ENCODE measurements around the gene STRBP.
"Not testable (repeated sequence)": the region's sequence is repeated elsewhere in the genome, so short reads cannot be mapped to it uniquely, and the experiment has no call there.

STRBP gene

DNA sequence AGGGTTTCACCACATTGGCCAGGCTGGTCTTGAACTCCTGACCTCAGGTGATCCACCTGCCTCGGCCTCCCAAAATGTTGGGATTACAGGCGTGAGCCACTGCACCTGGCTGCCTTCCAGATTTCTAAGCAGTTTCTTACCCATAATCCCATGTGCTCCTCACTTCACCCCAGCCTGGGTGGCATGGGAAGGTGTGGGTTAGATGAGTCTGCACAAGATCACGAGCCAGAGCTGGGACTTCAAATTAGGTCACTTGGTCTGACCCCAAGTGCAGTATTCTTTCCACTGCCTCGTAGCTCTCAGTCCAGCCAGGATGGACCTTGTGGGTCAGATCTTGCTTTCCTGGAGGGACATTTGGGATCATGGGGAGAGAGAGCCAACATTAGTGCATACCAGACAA lies 37.5 kb upstream of the STRBP start:
- no peaks in the 10 kb centered on the region for H3K9me3 ChIP-seq (ENCODE audit: control insufficient read depth, low read length)
- H3K27ac ChIP-seq: peak overlapping the region; percentile 90
- no peaks in the 10 kb centered on the region for H3K27me3 ChIP-seq (ENCODE audit: control insufficient read depth, insufficient read depth, low read length)
- no peaks in the 10 kb centered on the region for H3K36me3 ChIP-seq (ENCODE audit: control insufficient read depth, insufficient read depth, low read length)
- no peak overlapping the region for H2AFZ ChIP-seq
- H3K79me2 ChIP-seq: no peaks in the 10 kb centered on the region
- TF ChIP-seq, protein P1, sequence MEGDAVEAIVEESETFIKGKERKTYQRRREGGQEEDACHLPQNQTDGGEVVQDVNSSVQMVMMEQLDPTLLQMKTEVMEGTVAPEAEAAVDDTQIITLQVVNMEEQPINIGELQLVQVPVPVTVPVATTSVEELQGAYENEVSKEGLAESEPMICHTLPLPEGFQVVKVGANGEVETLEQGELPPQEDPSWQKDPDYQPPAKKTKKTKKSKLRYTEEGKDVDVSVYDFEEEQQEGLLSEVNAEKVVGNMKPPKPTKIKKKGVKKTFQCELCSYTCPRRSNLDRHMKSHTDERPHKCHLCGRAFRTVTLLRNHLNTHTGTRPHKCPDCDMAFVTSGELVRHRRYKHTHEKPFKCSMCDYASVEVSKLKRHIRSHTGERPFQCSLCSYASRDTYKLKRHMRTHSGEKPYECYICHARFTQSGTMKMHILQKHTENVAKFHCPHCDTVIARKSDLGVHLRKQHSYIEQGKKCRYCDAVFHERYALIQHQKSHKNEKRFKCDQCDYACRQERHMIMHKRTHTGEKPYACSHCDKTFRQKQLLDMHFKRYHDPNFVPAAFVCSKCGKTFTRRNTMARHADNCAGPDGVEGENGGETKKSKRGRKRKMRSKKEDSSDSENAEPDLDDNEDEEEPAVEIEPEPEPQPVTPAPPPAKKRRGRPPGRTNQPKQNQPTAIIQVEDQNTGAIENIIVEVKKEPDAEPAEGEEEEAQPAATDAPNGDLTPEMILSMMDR (IDR thresholded peaks at IDR 0.05): no peak
- no peak overlapping the region for H3K4me2 ChIP-seq (ENCODE audit: low read length)
- peaks cover 25% of the 10 kb centered on the region for H3K4me1 ChIP-seq
- no peak overlapping the region for H3K9ac ChIP-seq
- H3K4me3 ChIP-seq (ENCODE audit: low read depth, low read length): no peak overlapping the region

DNA sequence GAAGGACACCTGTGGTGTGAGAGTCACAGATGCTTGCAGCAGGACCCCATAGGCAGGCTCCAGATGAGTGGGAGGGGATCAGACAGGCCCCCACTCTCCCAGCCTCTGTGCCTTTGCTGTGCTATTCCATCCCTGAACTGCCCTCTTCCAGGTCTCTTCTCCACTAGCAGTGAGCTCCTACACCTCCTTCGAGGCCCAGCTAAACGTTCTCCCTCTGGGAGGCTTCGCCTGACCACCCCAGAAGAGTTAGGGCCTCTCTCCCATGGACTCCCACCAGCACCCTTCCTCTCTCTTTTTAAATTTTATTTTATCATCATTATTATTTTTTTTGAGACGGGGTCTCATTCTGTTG lies 35.9 kb upstream of the STRBP start:
- no peaks in the 10 kb centered on the region for H3K9me3 ChIP-seq (ENCODE audit: control insufficient read depth, low read length)
- H3K27ac ChIP-seq: no peak overlapping the region
- no peak overlapping the region for H3K4me2 ChIP-seq (ENCODE audit: low read length)
- H3K27me3 ChIP-seq (ENCODE audit: control insufficient read depth, insufficient read depth, low read length): no peaks in the 10 kb centered on the region
- H3K36me3 ChIP-seq (ENCODE audit: control insufficient read depth, insufficient read depth, low read length): no peaks in the 10 kb centered on the region
- H3K4me1 ChIP-seq: peaks cover 28% of the 10 kb centered on the region
- TF ChIP-seq, protein P1 (IDR thresholded peaks at IDR 0.05): no peak
- no peak overlapping the region for H3K9ac ChIP-seq
- H3K79me2 ChIP-seq: no peaks in the 10 kb centered on the region
- H3K4me3 ChIP-seq (ENCODE audit: low read depth, low read length): no peak overlapping the region
- no peak overlapping the region for H2AFZ ChIP-seq

DNA sequence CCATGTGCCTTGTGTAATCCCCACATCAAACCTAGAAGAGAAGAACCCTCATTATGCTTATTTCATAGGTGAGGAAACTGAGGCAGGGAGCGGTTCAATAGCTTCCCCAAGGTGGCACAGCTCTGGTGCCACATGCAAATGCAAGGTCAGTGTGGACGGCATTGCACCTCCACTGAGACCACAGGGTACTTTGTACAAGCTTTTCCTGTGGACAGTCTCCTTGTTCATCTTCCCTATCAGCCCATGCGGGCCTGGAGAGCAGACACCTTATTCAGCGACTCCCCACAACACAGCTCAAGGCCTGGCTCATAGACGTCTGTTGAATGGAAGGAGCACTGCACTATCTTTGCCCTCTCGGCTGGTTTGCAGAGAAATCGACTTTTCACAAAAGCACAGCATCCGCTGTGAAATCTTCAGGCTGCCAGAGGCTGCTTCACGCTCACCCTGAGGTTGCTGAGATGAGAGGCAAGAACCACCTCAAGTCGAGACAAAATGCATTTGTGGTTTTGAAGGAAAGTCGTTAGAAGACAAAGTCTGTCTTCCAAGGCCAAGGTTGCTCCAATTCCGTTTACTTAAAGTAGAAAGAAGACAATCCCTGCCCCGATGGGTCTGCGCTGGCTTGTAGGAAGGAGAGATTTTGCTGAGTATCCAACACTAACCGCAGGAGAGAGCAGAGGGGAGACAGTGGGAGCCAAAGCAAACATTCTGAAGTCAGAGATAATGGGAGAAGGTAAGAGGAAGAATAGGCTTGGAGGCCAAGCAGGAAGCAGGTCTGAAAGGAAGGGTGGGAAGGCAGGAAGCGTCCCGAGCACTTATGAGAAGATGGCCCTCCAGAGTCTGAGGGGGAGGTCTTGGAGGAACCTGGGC lies 34.2 kb upstream of the STRBP start:
- TF ChIP-seq, protein P1 (IDR thresholded peaks at IDR 0.05): no peak
- Histone ChIP-seq H3K79me2 (no peaks in the 10 kb centered on the region), H3K4me2 (ENCODE audit: low read length) (no peak overlapping the region), H3K9me3 (ENCODE audit: control insufficient read depth, low read length) (no peaks in the 10 kb centered on the region), H3K9ac (no peak overlapping the region), H3K36me3 (ENCODE audit: control insufficient read depth, insufficient read depth, low read length) (no peaks in the 10 kb centered on the region), H3K4me3 (ENCODE audit: low read depth, low read length) (no peak overlapping the region), H2AFZ (no peak overlapping the region), H3K27ac (no peak overlapping the region), H3K27me3 (ENCODE audit: control insufficient read depth, insufficient read depth, low read length) (no peaks in the 10 kb centered on the region), H3K4me1 (peaks cover 24% of the 10 kb centered on the region)

DNA sequence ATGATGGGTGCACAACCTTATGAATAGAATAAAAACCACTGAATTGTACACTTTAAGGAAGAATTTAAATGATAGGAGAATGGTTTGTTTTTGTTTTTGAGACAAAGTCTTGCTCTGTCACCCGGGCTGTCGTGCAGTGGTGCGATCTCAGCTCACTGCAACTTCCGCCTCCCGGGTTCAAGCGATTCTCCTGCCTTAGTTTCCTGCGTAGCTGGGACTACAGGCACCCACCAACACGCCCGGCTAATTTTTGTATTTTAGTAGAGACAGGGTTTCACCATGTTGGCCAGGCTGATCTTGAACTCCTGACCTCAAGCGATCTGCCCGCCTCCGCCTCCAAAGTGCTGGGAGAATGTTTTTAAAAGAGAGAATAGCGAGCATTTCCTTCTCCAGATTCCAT lies 33.5 kb upstream of the STRBP start:
- H3K4me1 ChIP-seq: peaks cover 22% of the 10 kb centered on the region
- not testable (repeated sequence) for H3K4me2 ChIP-seq (ENCODE audit: low read length); H3K27me3 ChIP-seq (ENCODE audit: control insufficient read depth, insufficient read depth, low read length); H3K36me3 ChIP-seq (ENCODE audit: control insufficient read depth, insufficient read depth, low read length); H3K9me3 ChIP-seq (ENCODE audit: control insufficient read depth, low read length); H2AFZ ChIP-seq; H3K9ac ChIP-seq; H3K27ac ChIP-seq; H3K4me3 ChIP-seq (ENCODE audit: low read depth, low read length); H3K79me2 ChIP-seq

DNA sequence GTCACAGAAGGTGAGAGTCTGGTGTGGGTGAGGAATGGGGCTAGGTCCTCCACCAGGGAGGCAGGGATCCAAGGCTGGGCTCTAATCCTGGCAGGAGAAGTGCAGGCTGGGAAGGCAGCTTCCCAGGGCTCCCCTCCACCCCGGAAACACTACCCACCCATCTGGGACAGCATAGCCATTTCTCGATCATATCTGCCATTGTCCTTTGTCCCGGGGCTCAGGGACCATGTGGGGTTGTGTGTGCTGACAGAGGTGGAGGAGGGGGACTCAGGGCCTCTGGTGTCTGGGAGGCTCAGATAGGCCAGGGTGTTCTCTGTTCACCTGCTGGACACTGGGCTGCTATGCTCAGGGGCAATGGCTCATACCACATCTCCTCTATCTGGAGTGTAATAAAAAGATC lies 32.2 kb upstream of the STRBP start:
- Histone ChIP-seq H3K36me3 (ENCODE audit: control insufficient read depth, insufficient read depth, low read length) (no peaks in the 10 kb centered on the region), H3K9ac (no peak overlapping the region), H2AFZ (peak overlapping the region; percentile 64), H3K4me3 (ENCODE audit: low read depth, low read length) (no peak overlapping the region), H3K4me2 (ENCODE audit: low read length) (no peak overlapping the region), H3K9me3 (ENCODE audit: control insufficient read depth, low read length) (no peaks in the 10 kb centered on the region), H3K4me1 (peaks cover 12% of the 10 kb centered on the region), H3K27ac (peak overlapping the region; percentile 56), H3K79me2 (no peaks in the 10 kb centered on the region), H3K27me3 (ENCODE audit: control insufficient read depth, insufficient read depth, low read length) (no peaks in the 10 kb centered on the region)
- TF ChIP-seq, protein P1 (IDR thresholded peaks at IDR 0.05): no peak

All from parathyroid adenoma (tissue), 2 donors.